Heart right ventricle (tissue), 16 donors: ENCODE results near the gene ADPRH. TPM values are rescaled to one million over a fixed set of nuclear protein-coding genes. Genes with fewer than 3 reads are reported as not detected.
A peak's percentile ranks its signal among the peaks of the same experiment; 100 is the strongest.
"Not testable (repeated sequence)": the region's sequence is repeated elsewhere in the genome, so short reads cannot be mapped to it uniquely, and the experiment has no call there.

Experiments used
- ATAC-seq, 8 donors: fragments of 200-7000 bp; cut with Tn5 transposase; one replicate each; pipeline ENCODE4 v1.9.1; 2020; ENCODE audit warnings: mild to moderate bottlenecking in 8 of 8, moderate library complexity in 8 of 8, moderate number of reproducible peaks in 1 of 8
- DNase-seq, 2 donors: peaks; one replicate each; pipeline ENCODE4 v3.0.0-alpha.2; 2020
- H3K27ac ChIP-seq, 10 donors: fragments of 200-600 bp; sonication (generic) in 2 of 10; one replicate each; pipeline versions ENCODE4 v1.5.0 to v1.8.0; 2020 to 2022; ENCODE audit warnings: mild to moderate bottlenecking in 3 of 10
- H3K27me3 ChIP-seq, 7 donors: fragments of 200-600 bp; one replicate each; pipeline ENCODE4 v1.8.0; 2021 to 2022; ENCODE audit warnings: mild to moderate bottlenecking in 2 of 7
- H3K36me3 ChIP-seq, 9 donors: fragments of 200-600 bp; sonication (generic) in 1 of 9; one replicate each; pipeline versions ENCODE4 v1.5.0 to v1.8.0; 2020 to 2022; ENCODE audit warnings: mild to moderate bottlenecking in 2 of 9
- H3K4me1 ChIP-seq, 9 donors: fragments of 200-600 bp; sonication (generic) in 1 of 9; one replicate each; pipeline versions ENCODE4 v1.5.0 to v1.8.0; 2020 to 2022; ENCODE audit warnings: mild to moderate bottlenecking in 4 of 9
- H3K4me3 ChIP-seq, 10 donors: fragments of 200-600 bp; sonication (generic) in 2 of 10; one replicate each; pipeline versions ENCODE4 v1.5.0 to v1.8.0; 2020 to 2022; ENCODE audit warnings: mild to moderate bottlenecking in 7 of 10, moderate library complexity in 2 of 10
- H3K9me3 ChIP-seq, 11 donors: fragments of 200-600 bp in 10 of 11; sonication (generic) in 2 of 11; one replicate each; pipeline versions ENCODE4 v1.5.0 to v1.8.0; 2013 to 2022; ENCODE audit warnings: mild to moderate bottlenecking in 2 of 11, control low read depth in 1 of 11, moderate library complexity in 1 of 11
- WGBS, 2 donors: extraction: QIAGEN DNeasy Blood & Tissue Kit; methylation state at CpG; one replicate each; pipeline ENCODE4 v1.1.7; 2013; ENCODE audit warnings: inconsistent platforms in 1 of 2; 5-methylcytosine and 5-hydroxymethylcytosine counted together
- intact Hi-C, 10 donors: fragments of 100-400 bp; cut with DNase I; formaldehyde crosslinking; loops; one replicate each; pipeline versions ENCODE4 v1.11.1 to v1.14.2; 2022
- polyA plus RNA-seq, 2 donors: library from polyadenylated mRNA; stranded (reverse); fragments of 200-250 nt; gene quantifications; one replicate each; pipeline ENCODE4 v1.2.3, GENCODE V29; 2013
- total RNA-seq, 10 donors: library from RNA; stranded (reverse); fragmentation: NEBNext Ultra II Directional in 3 of 10; extraction: Animal tissue kit (Norgen Biotek cat#: 25700) in 3 of 10; gene quantifications; one replicate each; pipeline versions ENCODE4 v1.2.1 to v1.2.4, GENCODE V29; 2021 to 2023
- TF ChIP-seq, protein P1 (sequence below), 9 donors: fragments of 200-600 bp; sonication (generic) in 2 of 9; IDR thresholded peaks; one replicate each; pipeline versions ENCODE4 v1.5.0 to v1.8.0; 2021 to 2022; ENCODE audit warnings: antibody characterized with exemption in 9 of 9, mild to moderate bottlenecking in 5 of 9, moderate library complexity in 1 of 9
- donor health status: Arrhythmogenic right ventricular cardiomyopathy.
- donor health status: ischemic (EF 13 %, LVEDD 7.1; RV severe dilation, severe dysfunction).
- donor health status: healthy with polysubstance abuse.
- donor health status: DM: no; HTN: yes; CAD: no.
- donor health status: DM: no; HTN: no; CAD: no.
- donor health status: ischemic (EF 25% LVEDD 6.9; RV normal size, moderate dysfunction).
- donor health status: ischemic (EF 25% LVEDD 5.7; RV mildly dilated, moderate dysfunction).
- donor health status: healthy.
- donor health status: DM: yes; HTN: yes; CAD: no.
- donor health status: Ischemic cardiomyopathy.
- donor health status: ischemic (EF 35%, LVEDD 5.7; RV mildly dilated, moderate dysfunction).
- donor health status: nonischemic (EF 11% LVEDD 7.7; RV severe dilation, severe dysfunction).
- donor health status: DM: yes; HTN: yes; CAD: no.
- donor health status: PGD.
- donor health status: ischemic (EF 29% LVEDD 5.4; RV normal size, mild dysfunction).
- donor health status: nonischemic (EF 23%, LVEDD 6.1; RV moderate dilation, normal function).

Gene ADPRH
- total and polyA plus RNA-seq, 12 donors: 5.6 to 16.9 (median 10.5) TPM

DNA sequence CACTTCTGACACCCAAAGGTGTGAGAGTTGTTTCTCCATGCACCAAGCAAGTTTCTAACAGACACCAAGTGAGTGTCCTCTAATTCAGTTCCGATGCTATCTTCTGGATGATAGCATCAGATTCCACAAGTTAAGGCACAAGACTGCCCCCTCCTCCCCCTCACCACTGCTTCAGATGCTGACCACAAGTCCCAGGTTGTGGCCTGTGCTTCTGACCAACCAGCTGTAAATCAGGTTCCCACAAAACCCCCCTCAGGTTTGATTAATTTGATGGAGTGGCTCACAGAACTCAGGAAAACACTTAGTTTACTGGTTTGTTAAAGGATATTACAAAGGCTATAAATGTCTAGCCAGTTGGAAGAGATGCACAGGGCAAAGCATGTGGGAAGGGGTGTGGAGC is 11.4 kb downstream of the ADPRH start:
- H3K27me3 ChIP-seq: no peaks in the 10 kb centered on the region
- TF ChIP-seq, protein P1, sequence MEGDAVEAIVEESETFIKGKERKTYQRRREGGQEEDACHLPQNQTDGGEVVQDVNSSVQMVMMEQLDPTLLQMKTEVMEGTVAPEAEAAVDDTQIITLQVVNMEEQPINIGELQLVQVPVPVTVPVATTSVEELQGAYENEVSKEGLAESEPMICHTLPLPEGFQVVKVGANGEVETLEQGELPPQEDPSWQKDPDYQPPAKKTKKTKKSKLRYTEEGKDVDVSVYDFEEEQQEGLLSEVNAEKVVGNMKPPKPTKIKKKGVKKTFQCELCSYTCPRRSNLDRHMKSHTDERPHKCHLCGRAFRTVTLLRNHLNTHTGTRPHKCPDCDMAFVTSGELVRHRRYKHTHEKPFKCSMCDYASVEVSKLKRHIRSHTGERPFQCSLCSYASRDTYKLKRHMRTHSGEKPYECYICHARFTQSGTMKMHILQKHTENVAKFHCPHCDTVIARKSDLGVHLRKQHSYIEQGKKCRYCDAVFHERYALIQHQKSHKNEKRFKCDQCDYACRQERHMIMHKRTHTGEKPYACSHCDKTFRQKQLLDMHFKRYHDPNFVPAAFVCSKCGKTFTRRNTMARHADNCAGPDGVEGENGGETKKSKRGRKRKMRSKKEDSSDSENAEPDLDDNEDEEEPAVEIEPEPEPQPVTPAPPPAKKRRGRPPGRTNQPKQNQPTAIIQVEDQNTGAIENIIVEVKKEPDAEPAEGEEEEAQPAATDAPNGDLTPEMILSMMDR (IDR thresholded peaks at IDR 0.05): no peak
- 91 to 97% methylated on average over 1 of the region's 1 CpG for WGBS, 2 donors
- H3K36me3 ChIP-seq: peaks cover 0 to 39% (median 4%) of the 10 kb centered on the region in 9 donors
- no peak for ATAC-seq
- intact Hi-C loops: loop anchor here in 1 of 10 donors (10.0 kb wide), 1 partner anchor 84 kb away; the partner anchor contains the start of gene COX17
- no peak overlapping the region for H3K27ac ChIP-seq
- H3K4me3 ChIP-seq: no peak overlapping the region
- no peak for DNase-seq
- H3K4me1 ChIP-seq: peaks cover 0 to 45% (median 6%) of the 10 kb centered on the region in 9 donors
- H3K9me3 ChIP-seq: peaks cover 0 to 3% (median 0%) of the 10 kb centered on the region in 11 donors

DNA sequence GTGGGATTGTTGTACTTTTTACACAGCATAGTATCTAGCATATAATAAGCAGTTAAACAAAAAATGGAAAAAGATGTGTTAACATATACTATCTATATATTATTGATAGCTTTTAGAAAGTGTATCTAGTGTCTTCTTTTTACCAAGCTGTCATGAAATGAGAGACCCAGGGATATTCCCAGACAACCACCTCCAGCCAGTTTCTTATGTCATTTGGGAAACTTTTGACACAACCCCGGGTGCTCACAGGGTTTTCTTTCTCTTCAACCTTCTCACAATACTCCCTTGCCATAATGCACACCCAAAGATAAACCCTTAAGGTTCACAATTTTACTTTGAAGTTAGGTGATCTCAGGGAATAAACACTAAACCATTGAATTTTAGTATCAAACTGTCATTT is 13.6 kb downstream of the ADPRH start:
- Histone ChIP-seq H3K9me3 (peaks cover 0 to 3% (median 0%) of the 10 kb centered on the region in 11 donors), H3K4me3 (no peak overlapping the region), H3K4me1 (peaks cover 6 to 46% (median 26%) of the 10 kb centered on the region in 9 donors), H3K36me3 (peaks cover 0 to 19% (median 0%) of the 10 kb centered on the region in 9 donors), H3K27me3 (no peaks in the 10 kb centered on the region), H3K27ac (no peak overlapping the region)
- ATAC-seq (no peak), DNase-seq (no peak)
- TF ChIP-seq, protein P1 (IDR thresholded peaks at IDR 0.05): no peak
- intact Hi-C loops: loop anchor here in 1 of 10 donors (10.0 kb wide), 1 partner anchor 82 kb away; the partner anchor contains the start of gene COX17
- WGBS, 2 donors: 73 to 74% methylated on average over 1 of the region's 1 CpG

DNA sequence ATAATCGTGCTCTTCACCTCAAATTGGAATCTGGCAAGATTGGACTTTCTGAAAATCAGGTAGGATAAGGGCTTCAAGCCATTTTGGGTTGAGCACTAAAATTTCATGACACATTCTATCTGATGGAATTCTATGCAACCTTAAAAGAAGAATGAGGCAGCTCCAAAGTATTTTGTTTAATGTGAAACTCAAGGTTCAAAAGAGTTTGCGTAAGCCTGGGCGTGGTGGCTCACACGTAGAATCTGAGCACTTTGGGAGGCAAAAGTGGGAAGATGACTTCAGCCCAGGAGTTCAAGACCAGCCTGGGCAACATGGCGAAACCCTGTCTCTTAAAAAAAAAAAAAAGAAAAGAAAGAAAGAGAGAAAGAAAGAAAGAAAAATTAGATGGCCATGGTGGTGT is 14.8 kb downstream of the ADPRH start:
- Histone ChIP-seq H3K4me3 (no peak overlapping the region), H3K9me3 (peaks cover 0 to 3% (median 0%) of the 10 kb centered on the region in 11 donors), H3K4me1 (peaks cover 6 to 45% (median 38%) of the 10 kb centered on the region in 9 donors), H3K27ac (no peak overlapping the region), H3K27me3 (no peaks in the 10 kb centered on the region), H3K36me3 (peaks cover 0 to 8% (median 0%) of the 10 kb centered on the region in 9 donors)
- ATAC-seq (no peak), DNase-seq (no peak)
- WGBS, 2 donors: 88 to 90% methylated on average over 5 of the region's 5 CpGs
- TF ChIP-seq, protein P1 (IDR thresholded peaks at IDR 0.05): no peak
- intact Hi-C loops: loop anchor here in 1 of 10 donors (10.0 kb wide), 1 partner anchor 81 kb away; the partner anchor contains the start of gene COX17

DNA sequence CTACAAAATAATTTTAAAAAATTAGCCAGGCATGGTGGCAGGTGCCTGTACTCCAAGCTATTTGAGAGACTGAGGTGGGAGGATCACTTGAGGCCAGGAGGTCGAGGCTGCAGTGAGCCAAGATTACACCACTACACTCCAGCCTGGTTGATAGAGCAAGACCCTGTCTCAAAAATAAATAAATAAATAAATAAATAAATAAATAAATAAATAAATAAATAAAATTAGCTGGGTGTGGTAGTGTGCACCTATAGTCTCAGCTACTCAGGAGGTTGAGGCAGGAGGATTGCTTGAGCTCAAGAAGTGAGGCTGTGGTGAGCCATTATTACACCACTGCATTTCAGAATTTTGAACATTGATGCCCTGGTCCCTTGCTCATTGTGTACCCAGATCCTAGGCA is 15.6 kb downstream of the ADPRH start:
- H3K4me3 ChIP-seq, ATAC-seq, DNase-seq, H3K36me3 ChIP-seq, H3K9me3 ChIP-seq, H3K27me3 ChIP-seq: not testable (repeated sequence)
- H3K4me1 ChIP-seq: peaks cover 6 to 49% (median 42%) of the 10 kb centered on the region in 9 donors
- intact Hi-C loops: loop anchor here in 8 of 10 donors (5.0 to 10.0 kb wide), 6 partner anchors 37 to 87 kb away; partner anchors contain the start of gene COX17 (in 2 of the 8)
- 91 to 92% methylated on average over 1 of the region's 1 CpG for WGBS, 2 donors
- H3K27ac ChIP-seq: peak overlapping the region in 2 of 10 donors; percentile 74 to 82
